ENCODE results near the gene STON2. TPM values are rescaled to one million over a fixed set of nuclear protein-coding genes. Genes with fewer than 3 reads are reported as not detected.

The STON2 gene
- total and polyA plus RNA-seq, 2 of the 13 experiments (the other 11 are each of a cell fraction or from before 2014, with no cell fraction given), result 2.1 to 11.0 TPM

DNA sequence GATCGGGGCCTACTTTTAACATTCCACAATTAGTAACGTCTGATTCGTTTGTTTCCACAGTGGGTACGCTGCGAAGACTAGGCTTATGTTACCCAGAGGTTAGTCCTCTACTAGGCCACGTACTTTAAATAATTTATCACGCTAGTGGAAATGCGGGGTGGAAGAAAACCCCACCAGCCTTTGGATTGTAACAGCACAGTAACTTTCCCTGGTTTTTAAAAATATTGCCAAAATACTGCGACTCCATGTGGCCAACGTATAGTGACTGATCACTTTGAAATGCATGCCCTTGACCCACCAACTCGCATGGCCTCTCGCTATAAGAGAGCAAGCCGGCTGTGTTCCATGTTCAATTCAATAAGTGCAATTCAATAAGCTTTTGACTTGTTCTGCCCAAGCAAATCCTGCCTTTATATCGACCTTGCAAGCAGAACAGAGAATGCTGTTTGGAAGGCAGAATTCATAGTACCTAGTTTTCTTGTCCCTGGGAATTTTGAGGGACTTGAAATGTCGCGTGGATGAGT is 178.5 kb downstream of the STON2 start (continued):
- 0 out of 2 replicates have a peak, but pooled peaks have one; percentile 25 for TF ChIP-seq ZBTB42 (CRISPR knock-in tag; IDR thresholded peaks at IDR 0.05)
- TF ChIP-seq, protein P1, sequence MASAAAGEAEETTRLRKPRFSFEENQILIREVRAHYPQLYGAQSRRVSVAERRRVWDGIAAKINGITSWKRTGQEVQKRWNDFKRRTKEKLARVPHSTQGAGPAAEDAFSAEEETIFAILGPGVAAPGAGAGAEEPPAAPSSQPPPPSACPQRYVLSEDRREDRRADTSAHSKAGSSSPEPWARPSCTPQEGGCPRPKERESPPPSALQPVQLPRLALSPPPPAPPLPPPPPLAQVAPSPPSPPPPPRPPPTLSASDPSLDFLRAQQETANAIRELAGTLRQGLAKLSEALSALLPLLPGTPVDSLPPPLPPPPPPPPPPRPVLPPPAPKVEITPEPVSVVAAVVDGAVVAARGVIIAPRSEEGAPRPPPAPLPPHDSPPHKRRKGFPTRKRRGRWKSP (CRISPR knock-in tag; IDR thresholded peaks at IDR 0.05), result 0 out of 2 replicates have a peak, but pooled peaks have one; percentile 17
- TF ChIP-seq RORA (CRISPR knock-in tag; IDR thresholded peaks at IDR 0.05), result 0 out of 2 replicates have a peak, but pooled peaks have one; percentile 93
- TF ChIP-seq ZNF703 (CRISPR knock-in tag; IDR thresholded peaks at IDR 0.05; ENCODE audit: borderline replicate concordance), result 0 out of 2 replicates have a peak, but pooled peaks have one; percentile 21
- TF ChIP-seq CCAR2 (optimal IDR thresholded peaks at IDR 0.05; ENCODE audit: low read depth, low read length), result no peak
- TF ChIP-seq ZC3H13 (CRISPR knock-in tag; IDR thresholded peaks at IDR 0.05), result peak; percentile 8; the same call in 1 of the 2 replicates
- TF ChIP-seq, protein P2, sequence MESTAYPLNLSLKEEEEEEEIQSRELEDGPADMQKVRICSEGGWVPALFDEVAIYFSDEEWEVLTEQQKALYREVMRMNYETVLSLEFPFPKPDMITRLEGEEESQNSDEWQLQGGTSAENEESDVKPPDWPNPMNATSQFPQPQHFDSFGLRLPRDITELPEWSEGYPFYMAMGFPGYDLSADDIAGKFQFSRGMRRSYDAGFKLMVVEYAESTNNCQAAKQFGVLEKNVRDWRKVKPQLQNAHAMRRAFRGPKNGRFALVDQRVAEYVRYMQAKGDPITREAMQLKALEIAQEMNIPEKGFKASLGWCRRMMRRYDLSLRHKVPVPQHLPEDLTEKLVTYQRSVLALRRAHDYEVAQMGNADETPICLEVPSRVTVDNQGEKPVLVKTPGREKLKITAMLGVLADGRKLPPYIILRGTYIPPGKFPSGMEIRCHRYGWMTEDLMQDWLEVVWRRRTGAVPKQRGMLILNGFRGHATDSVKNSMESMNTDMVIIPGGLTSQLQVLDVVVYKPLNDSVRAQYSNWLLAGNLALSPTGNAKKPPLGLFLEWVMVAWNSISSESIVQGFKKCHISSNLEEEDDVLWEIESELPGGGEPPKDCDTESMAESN (CRISPR knock-in tag; conservative IDR thresholded peaks at IDR 0.05), result no peak
- TF ChIP-seq NFKBIZ (CRISPR knock-in tag; IDR thresholded peaks at IDR 0.05), result no peak
- TF ChIP-seq ZBTB3 (CRISPR knock-in tag; IDR thresholded peaks at IDR 0.05; ENCODE audit: borderline replicate concordance, low read depth), result no peak
- no peak for TF ChIP-seq HMG20A (CRISPR knock-in tag; IDR thresholded peaks at IDR 0.05; ENCODE audit: borderline replicate concordance)
- TF ChIP-seq ASH2L (IDR thresholded peaks at IDR 0.05; ENCODE audit: insufficient read length, low read depth, low read length), result peak; percentile 10
- TF ChIP-seq NFYC (CRISPR knock-in tag; IDR thresholded peaks at IDR 0.05), result no peak
- 0 out of 2 replicates have a peak, but pooled peaks have one; percentile 5 for TF ChIP-seq PHF8 (CRISPR knock-in tag; IDR thresholded peaks at IDR 0.05)
- TF ChIP-seq NBN (conservative IDR thresholded peaks at IDR 0.05), result no peak
- TF ChIP-seq ZNF337 (CRISPR knock-in tag; IDR thresholded peaks at IDR 0.05; ENCODE audit: borderline replicate concordance, low read depth), result 0 out of 2 replicates have a peak, but pooled peaks have one; percentile 17
- TF ChIP-seq STAT5B (CRISPR knock-in tag; IDR thresholded peaks at IDR 0.05), result no peak
- no peak for TF ChIP-seq HIVEP1 (CRISPR knock-in tag; IDR thresholded peaks at IDR 0.05)
- 0 out of 2 replicates have a peak, but pooled peaks have one; percentile 2 for TF ChIP-seq ZFY (CRISPR knock-in tag; IDR thresholded peaks at IDR 0.05)
- peak; percentile 94 for TF ChIP-seq PRPF4 (IDR thresholded peaks at IDR 0.05; ENCODE audit: low read depth, low read length, poor library complexity, severe bottlenecking)
- TF ChIP-seq, protein P3, sequence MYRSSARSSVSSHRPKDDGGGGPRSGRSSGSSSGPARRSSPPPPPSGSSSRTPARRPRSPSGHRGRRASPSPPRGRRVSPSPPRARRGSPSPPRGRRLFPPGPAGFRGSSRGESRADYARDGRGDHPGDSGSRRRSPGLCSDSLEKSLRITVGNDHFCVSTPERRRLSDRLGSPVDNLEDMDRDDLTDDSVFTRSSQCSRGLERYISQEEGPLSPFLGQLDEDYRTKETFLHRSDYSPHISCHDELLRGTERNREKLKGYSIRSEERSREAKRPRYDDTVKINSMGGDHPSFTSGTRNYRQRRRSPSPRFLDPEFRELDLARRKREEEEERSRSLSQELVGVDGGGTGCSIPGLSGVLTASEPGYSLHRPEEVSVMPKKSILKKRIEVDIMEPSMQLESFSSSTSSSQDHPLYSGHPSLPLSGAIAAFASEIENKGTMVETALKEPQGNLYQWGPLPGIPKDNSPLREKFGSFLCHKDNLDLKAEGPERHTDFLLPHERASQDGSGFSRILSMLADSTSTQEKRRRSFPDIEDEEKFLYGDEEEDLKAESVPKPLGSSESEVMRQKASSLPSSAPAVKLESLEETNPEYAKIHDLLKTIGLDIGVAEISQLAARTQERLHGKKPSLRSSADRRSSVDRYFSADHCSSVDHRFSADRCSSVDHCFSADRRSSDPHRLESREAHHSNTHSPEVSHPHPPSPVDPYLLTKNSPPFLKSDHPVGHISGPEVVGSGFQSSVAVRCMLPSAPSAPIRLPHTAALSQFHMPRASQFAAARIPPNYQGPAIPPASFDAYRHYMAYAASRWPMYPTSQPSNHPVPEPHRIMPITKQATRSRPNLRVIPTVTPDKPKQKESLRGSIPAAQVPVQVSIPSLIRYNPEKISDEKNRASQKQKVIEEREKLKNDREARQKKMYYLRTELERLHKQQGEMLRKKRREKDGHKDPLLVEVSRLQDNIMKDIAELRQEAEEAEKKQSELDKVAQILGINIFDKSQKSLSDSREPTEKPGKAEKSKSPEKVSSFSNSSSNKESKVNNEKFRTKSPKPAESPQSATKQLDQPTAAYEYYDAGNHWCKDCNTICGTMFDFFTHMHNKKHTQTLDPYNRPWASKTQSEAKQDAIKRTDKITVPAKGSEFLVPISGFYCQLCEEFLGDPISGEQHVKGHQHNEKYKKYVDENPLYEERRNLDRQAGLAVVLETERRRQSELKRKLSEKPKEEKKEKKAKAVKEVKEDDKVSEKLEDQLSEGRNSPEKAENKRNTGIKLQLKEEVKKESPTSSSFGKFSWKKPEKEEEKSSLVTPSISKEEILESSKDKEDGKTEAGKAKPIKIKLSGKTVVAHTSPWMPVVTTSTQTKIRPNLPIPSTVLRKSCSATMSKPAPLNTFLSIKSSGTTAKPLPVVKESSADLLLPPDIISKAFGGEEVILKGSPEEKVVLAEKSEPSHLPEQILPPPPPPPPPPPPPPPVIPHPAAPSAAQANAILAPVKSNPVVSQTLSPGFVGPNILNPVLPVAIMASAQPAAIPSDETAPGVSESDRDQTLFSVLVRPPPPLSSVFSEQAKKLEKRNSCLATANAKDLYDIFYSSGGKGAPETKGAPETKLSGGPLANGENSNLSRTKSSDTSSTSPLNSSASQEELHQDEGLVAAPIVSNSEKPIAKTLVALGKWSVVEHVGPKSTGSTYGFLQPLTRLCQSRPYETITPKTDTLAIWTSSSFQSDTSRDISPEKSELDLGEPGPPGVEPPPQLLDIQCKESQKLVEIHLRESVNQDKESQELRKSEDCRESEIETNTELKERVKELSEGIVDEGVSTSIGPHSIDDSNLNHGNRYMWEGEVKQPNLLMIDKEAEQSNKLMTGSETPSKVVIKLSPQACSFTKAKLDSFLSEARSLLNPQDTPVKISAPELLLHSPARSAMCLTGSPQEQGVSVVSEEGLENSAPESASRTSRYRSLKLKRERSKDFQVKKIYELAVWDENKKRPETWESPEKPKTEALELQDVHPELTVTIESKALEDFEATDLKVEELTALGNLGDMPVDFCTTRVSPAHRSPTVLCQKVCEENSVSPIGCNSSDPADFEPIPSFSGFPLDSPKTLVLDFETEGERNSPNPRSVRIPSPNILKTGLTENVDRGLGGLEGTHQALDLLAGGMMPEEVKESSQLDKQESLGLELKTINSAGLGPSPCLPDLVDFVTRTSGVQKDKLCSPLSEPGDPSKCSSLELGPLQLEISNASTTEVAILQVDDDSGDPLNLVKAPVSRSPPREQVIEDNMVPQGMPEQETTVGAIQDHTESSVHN (CRISPR knock-in tag; IDR thresholded peaks at IDR 0.05), result no peak
